Calu3 (cell line): ENCODE results near the gene IGSF3. TPM values are rescaled to one million over a fixed set of nuclear protein-coding genes. Genes with fewer than 3 reads are reported as not detected.

Experiments
- BruUV-seq: library from RNA; stranded (reverse); fragments of 400-500 nt; replicated peaks from 2 replicates; lab custom pipeline; 2021; lab: Mats Ljungman, UMichigan
- CTCF ChIA-PET: fragments of 300-600 bp; sonication (Branson Sonifier 250); formaldehyde crosslinking; loops from one replicate; lab custom pipeline; 2022; ENCODE audit warnings: antibody characterized with exemption; lab: Charles Lee
- DNase-seq: peaks from one replicate; pipeline ENCODE4 v3.0.0; 2022
- H3K27ac Mint-ChIP-seq: one replicate; pipeline ENCODE4 v1.8.0; 2022; ENCODE audit warnings: mixed read lengths; ENCODE audit not compliant: unreplicated experiment
- H3K27me3 Mint-ChIP-seq: one replicate; pipeline ENCODE4 v1.8.0; 2022; ENCODE audit warnings: mixed read lengths; ENCODE audit not compliant: unreplicated experiment
- H3K36me3 Mint-ChIP-seq: one replicate; pipeline ENCODE4 v1.8.0; 2022; ENCODE audit warnings: mild to moderate bottlenecking, moderate library complexity, mixed read lengths; ENCODE audit not compliant: insufficient read depth, unreplicated experiment
- H3K4me1 Mint-ChIP-seq: one replicate; pipeline ENCODE4 v1.8.0; 2022; ENCODE audit warnings: mild to moderate bottlenecking, low read depth, mixed read lengths; ENCODE audit not compliant: unreplicated experiment
- H3K4me3 Mint-ChIP-seq: one replicate; pipeline ENCODE4 v1.8.0; 2022; ENCODE audit warnings: mild to moderate bottlenecking, low read depth, moderate library complexity, mixed read lengths; ENCODE audit not compliant: unreplicated experiment
- H3K9me3 Mint-ChIP-seq: one replicate; pipeline ENCODE4 v1.8.0; 2022; ENCODE audit warnings: low read depth, mixed read lengths; ENCODE audit not compliant: unreplicated experiment
- intact Hi-C: fragments of 100-400 bp; cut with micrococcal nuclease; formaldehyde crosslinking; loops from one replicate; pipeline ENCODE4 v1.10.0; 2022; ENCODE audit not compliant: unreplicated experiment
- total RNA-seq: library from RNA; stranded (reverse); gene quantifications from 2 replicates; pipeline ENCODE4 v1.2.3, GENCODE V29; 2022
- TF ChIP-seq, protein P1 (sequence below): fragments of 200-600 bp; IDR thresholded peaks from one replicate; pipeline ENCODE4 v1.8.0; 2022; ENCODE audit warnings: antibody characterized with exemption; ENCODE audit not compliant: unreplicated experiment

IGSF3 gene
- total RNA-seq, 1 experiment from 2014 or later = 15.3 TPM

DNA sequence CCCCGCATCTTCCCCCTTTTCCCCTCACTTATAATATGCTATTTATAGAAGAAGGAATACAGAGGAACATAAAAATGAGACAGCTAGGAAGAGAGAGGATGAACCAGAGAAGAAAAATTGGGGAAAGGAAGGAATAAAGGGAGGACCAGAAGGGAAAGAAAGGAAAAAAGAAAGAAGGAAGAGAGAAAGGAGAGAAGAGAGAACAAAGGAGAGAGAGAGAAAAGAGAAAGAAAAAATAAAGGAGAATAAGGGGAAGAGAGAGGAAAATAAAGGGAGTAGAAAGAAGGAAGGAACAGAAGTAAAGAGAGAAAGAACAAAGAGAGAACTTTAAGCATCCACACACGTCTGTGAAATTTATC lies 11.2 kb upstream of the IGSF3 start:
- Mint-ChIP-seq H3K27ac (no peak overlapping the region), H3K9me3 (no peaks in the 10 kb centered on the region), H3K4me3 (no peak overlapping the region), H3K36me3 (no peaks in the 10 kb centered on the region), H3K27me3 (peaks cover 27% of the 10 kb centered on the region), H3K4me1 (no peaks in the 10 kb centered on the region)
- TF ChIP-seq, protein P1, sequence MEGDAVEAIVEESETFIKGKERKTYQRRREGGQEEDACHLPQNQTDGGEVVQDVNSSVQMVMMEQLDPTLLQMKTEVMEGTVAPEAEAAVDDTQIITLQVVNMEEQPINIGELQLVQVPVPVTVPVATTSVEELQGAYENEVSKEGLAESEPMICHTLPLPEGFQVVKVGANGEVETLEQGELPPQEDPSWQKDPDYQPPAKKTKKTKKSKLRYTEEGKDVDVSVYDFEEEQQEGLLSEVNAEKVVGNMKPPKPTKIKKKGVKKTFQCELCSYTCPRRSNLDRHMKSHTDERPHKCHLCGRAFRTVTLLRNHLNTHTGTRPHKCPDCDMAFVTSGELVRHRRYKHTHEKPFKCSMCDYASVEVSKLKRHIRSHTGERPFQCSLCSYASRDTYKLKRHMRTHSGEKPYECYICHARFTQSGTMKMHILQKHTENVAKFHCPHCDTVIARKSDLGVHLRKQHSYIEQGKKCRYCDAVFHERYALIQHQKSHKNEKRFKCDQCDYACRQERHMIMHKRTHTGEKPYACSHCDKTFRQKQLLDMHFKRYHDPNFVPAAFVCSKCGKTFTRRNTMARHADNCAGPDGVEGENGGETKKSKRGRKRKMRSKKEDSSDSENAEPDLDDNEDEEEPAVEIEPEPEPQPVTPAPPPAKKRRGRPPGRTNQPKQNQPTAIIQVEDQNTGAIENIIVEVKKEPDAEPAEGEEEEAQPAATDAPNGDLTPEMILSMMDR = no peak
- CTCF ChIA-PET = interaction anchor here (1.1 to 1.2 kb wide), 2 partner anchors 12 to 83 kb away, joined by 3 read pairs; partner anchors contain the start of gene IGSF3
- no TSS peak for BruUV-seq
- intact Hi-C loops = no loop called here
- no peak for DNase-seq

DNA sequence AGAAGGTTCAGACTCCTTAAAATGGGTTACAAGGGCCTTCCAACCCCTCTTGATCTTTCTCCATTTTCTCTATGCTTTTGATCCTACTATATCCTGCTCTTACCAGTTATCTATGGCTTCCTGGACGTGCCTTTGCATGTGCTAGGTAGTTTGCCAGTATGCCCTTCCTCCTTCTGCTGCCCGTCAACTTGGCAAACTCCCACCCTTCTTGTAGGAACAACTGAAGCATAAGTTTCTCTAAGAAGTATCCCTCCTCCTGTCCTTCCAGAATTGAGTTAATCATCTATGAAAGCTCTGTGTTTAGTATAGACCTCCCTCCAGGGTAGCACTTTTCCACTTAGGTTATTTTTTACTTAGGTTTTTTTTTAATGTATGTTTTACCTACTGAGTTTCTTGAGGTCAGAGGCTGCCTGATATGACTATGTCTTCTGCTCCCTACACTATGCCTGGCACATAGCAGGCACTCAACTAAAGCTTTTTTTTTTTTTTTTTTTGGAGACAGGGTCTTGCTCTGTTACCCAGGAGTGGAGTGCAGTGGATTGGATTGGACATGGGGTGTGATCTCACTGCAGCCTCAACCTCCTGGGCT lies 10.0 kb upstream of the IGSF3 start:
- Mint-ChIP-seq H3K27ac (no peak overlapping the region), H3K9me3 (no peaks in the 10 kb centered on the region), H3K36me3 (no peaks in the 10 kb centered on the region), H3K4me1 (no peaks in the 10 kb centered on the region), H3K4me3 (no peak overlapping the region), H3K27me3 (peaks cover 27% of the 10 kb centered on the region)
- TF ChIP-seq, protein P1 = no peak
- intact Hi-C loops = no loop called here
- DNase-seq = no peak
- CTCF ChIA-PET = interaction anchor here (1.1 to 1.2 kb wide), 2 partner anchors 11 to 82 kb away, joined by 3 read pairs; partner anchors contain the start of gene IGSF3
- no TSS peak for BruUV-seq

DNA sequence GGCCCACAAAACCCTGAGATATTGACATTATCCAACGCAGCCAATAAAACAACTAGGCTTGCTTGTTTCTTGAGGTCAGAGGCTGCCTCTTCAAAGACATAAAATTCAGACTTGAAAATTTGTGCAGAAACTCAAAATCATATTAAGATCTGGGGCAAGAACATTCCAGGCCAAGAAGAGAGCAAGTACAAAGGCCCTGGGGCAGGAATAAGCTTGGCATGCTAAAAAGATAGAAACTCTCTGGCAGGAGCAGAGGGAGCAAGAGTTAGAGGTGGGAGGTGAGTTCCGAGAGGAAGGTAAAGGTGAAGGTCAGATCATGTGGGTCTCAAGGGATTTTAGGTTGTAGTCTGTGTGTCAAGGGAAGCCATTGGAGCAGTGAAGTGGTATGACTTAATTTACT lies 8.8 kb upstream of the IGSF3 start:
- no peaks in the 10 kb centered on the region for H3K9me3 Mint-ChIP-seq
- no peaks in the 10 kb centered on the region for H3K36me3 Mint-ChIP-seq
- intact Hi-C loops = no loop called here
- no TSS peak for BruUV-seq
- no peaks in the 10 kb centered on the region for H3K4me1 Mint-ChIP-seq
- no peak overlapping the region for H3K27ac Mint-ChIP-seq
- no peak for DNase-seq
- TF ChIP-seq, protein P1 = no peak
- H3K27me3 Mint-ChIP-seq = peaks cover 27% of the 10 kb centered on the region
- CTCF ChIA-PET = no interaction called here
- no peak overlapping the region for H3K4me3 Mint-ChIP-seq

DNA sequence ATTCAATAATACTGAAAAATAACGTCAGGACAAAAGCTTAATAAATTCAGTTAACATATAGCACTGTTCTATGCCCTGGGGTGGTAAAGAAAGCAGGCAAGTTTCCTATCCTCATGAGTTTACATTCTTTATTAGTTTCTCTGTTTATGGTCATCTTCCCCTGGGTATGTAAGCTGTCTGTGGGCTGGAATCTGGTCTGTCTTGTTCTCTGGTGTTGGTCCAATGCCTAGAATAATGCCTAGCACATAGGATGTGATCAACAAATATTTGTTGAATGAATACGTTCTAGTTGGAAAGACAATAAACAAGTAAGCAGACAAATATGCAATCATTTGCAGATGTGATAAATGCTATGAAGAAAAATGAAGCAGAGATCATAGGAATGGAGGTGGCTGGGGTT lies 7.2 kb upstream of the IGSF3 start:
- Mint-ChIP-seq H3K9me3 (no peaks in the 10 kb centered on the region), H3K27ac (no peak overlapping the region), H3K36me3 (no peaks in the 10 kb centered on the region), H3K4me3 (no peak overlapping the region), H3K4me1 (no peaks in the 10 kb centered on the region), H3K27me3 (peaks cover 27% of the 10 kb centered on the region)
- no TSS peak for BruUV-seq
- DNase-seq = no peak
- CTCF ChIA-PET = interaction anchor here (0.6 kb wide), 1 partner anchor 104 kb away, joined by 6 read pairs; the partner anchor contains the start of gene CD58
- intact Hi-C loops = no loop called here
- TF ChIP-seq, protein P1 = no peak
